A549 (cell line): ENCODE results near the gene SNX10. TPM values are rescaled to one million over a fixed set of nuclear protein-coding genes. Genes with fewer than 3 reads are reported as not detected.

Experiments used
- ATAC-seq, 2 experiments: fragments of 200-7000 bp in 1 of 2; fragments of >200 bp in 1 of 2; cut with Nextera tagmentation in 1 of 2; cut with Tn5 transposase in 1 of 2; 3 replicates each; pipeline versions ENCODE4 v1.8.0 to v1.9.1; 2018 to 2020; ENCODE audit warnings: mild to moderate bottlenecking in 1 of 2, moderate library complexity in 1 of 2
- CTCF ChIA-PET: fragments of 300-600 bp; sonication (Branson Sonifier 250); formaldehyde crosslinking; extraction: SDS; loops from one replicate; lab custom pipeline; 2021; ENCODE audit warnings: antibody characterized with exemption, inconsistent platforms; lab: Yijun Ruan, JAX
- POLR2A ChIA-PET: fragments of 350-600 bp; formaldehyde crosslinking; extraction: SDS; loops from one replicate; lab custom pipeline; 2021; ENCODE audit warnings: antibody characterized with exemption, inconsistent platforms; lab: Yijun Ruan, JAX
- DNase-seq, 2 experiments: peaks; one replicate each; pipeline versions ENCODE4 v3.0.0 to v3.0.0-alpha.2; 2011 to 2016; ENCODE audit warnings: low read depth in 1 of 2, low spot score in 1 of 2
- FAIRE-seq: peaks from 2 replicates; lab custom pipeline; 2011; peaks lifted over from hg19 to GRCh38; lab: Jason Lieb, UNC
- H3K27ac ChIP-seq, 2 experiments: fragments of >200 bp; sonication (Bioruptor Twin); formaldehyde crosslinking; 3 replicates each; pipeline ENCODE4 v1.5.1; 2016 to 2017
- H3K4me1 ChIP-seq: fragments of >200 bp; sonication (Bioruptor Twin); formaldehyde crosslinking; 3 replicates; pipeline ENCODE4 v1.6.1; 2016
- H3K4me2 ChIP-seq: fragments of >200 bp; sonication (Bioruptor Twin); formaldehyde crosslinking; 3 replicates; pipeline ENCODE4 v1.6.1; 2016
- H3K4me3 ChIP-seq: fragments of >200 bp; sonication (Bioruptor Twin); formaldehyde crosslinking; 3 replicates; pipeline ENCODE4 v1.5.1; 2016
- H3K9me3 ChIP-seq: fragments of >200 bp; sonication (Bioruptor Twin); formaldehyde crosslinking; 3 replicates; pipeline ENCODE4 v1.6.1; 2016
- BHLHE40 ChIP-seq: IDR thresholded peaks from 2 replicates; pipeline ENCODE4 v1.6.1; 2012; ENCODE audit warnings: low read depth, low read length, inconsistent platforms
- CBX8 ChIP-seq: fragments of 200-600 bp; sonication (generic); IDR thresholded peaks from 2 replicates; pipeline ENCODE4 v1.6.1; 2016
- CHD4 ChIP-seq: fragments of 200-600 bp; sonication (generic); IDR thresholded peaks from 2 replicates; pipeline ENCODE4 v1.6.1; 2016; ENCODE audit warnings: antibody characterized with exemption, mild to moderate bottlenecking, borderline replicate concordance
- EP300 ChIP-seq, 2 experiments: fragments of >200 bp; sonication (Bioruptor Twin); formaldehyde crosslinking; IDR thresholded peaks; 2 replicates in 1 of 2; 3 replicates in 1 of 2; pipeline ENCODE4 v1.6.1; 2016 to 2017
- ESRRA ChIP-seq: fragments of 150-350 bp; IDR thresholded peaks from 2 replicates; pipeline ENCODE4 v1.6.1; 2014; ENCODE audit warnings: mild to moderate bottlenecking, low read length, borderline replicate concordance
- FOSB ChIP-seq: fragments of 250-450 bp; sonication (Bioruptor Pico); IDR thresholded peaks from 2 replicates; pipeline ENCODE4 v1.5.0; 2020; ENCODE audit warnings: mild to moderate bottlenecking, moderate library complexity
- FOSL2 ChIP-seq, 2 experiments: fragments of 450-650 bp in 1 of 2; fragments of >200 bp in 1 of 2; sonication (Bioruptor Twin) in 1 of 2; formaldehyde crosslinking; IDR thresholded peaks; 2 replicates each; pipeline versions ENCODE4 v1.5.0 to v1.6.1; 2016 to 2020; ENCODE audit warnings: mild to moderate bottlenecking in 1 of 2, moderate library complexity in 1 of 2
- FOXS1 ChIP-seq: fragments of 250-450 bp; sonication (Bioruptor Pico); IDR thresholded peaks from 2 replicates; pipeline ENCODE4 v1.5.0; 2020; ENCODE audit warnings: mild to moderate bottlenecking, moderate library complexity
- HDAC2 ChIP-seq: fragments of 200-600 bp; sonication (generic); IDR thresholded peaks from 2 replicates; pipeline ENCODE4 v1.6.1; 2016
- HEYL ChIP-seq: fragments of 250-450 bp; sonication (Bioruptor Pico); IDR thresholded peaks from 2 replicates; pipeline ENCODE4 v1.8.0; 2021; ENCODE audit warnings: mild to moderate bottlenecking, moderate library complexity
- HOXB13 ChIP-seq: fragments of 250-450 bp; sonication (Bioruptor Pico); IDR thresholded peaks from 2 replicates; pipeline ENCODE4 v1.5.0; 2020; ENCODE audit warnings: low read depth, mild to moderate bottlenecking, moderate library complexity
- HOXB5 ChIP-seq: fragments of 250-450 bp; sonication (Bioruptor Pico); IDR thresholded peaks from 2 replicates; pipeline ENCODE4 v1.5.0; 2020; ENCODE audit warnings: mild to moderate bottlenecking, moderate library complexity
- MYC ChIP-seq: IDR thresholded peaks from 2 replicates; pipeline ENCODE4 v1.6.1; 2012; ENCODE audit warnings: mild to moderate bottlenecking, inconsistent platforms, low read length, improper control_type of control experiment, borderline replicate concordance
- NPAS2 ChIP-seq: fragments of 250-450 bp; sonication (Bioruptor Pico); IDR thresholded peaks from 2 replicates; pipeline ENCODE4 v1.8.0; 2022; ENCODE audit warnings: mild to moderate bottlenecking, moderate library complexity, borderline replicate concordance
- RNF2 ChIP-seq: fragments of 200-600 bp; sonication (generic); IDR thresholded peaks from 2 replicates; pipeline ENCODE4 v1.6.1; 2016; ENCODE audit warnings: low read depth, mild to moderate bottlenecking, antibody characterized with exemption, moderate library complexity, borderline replicate concordance
- SMC3 ChIP-seq: fragments of >200 bp; sonication (Bioruptor Twin); formaldehyde crosslinking; IDR thresholded peaks from 3 replicates; pipeline ENCODE4 v1.6.1; 2018; ENCODE audit warnings: inconsistent platforms
- TP53 ChIP-seq: fragments of 250-450 bp; sonication (Bioruptor Pico); IDR thresholded peaks from 2 replicates; pipeline ENCODE4 v1.5.0; 2021; ENCODE audit warnings: mild to moderate bottlenecking, moderate library complexity
- ZFP36 ChIP-seq: fragments of 450-650 bp; IDR thresholded peaks from 2 replicates; pipeline ENCODE4 v1.6.1; 2014; ENCODE audit warnings: borderline replicate concordance; ENCODE audit not compliant: partially characterized antibody
- ZSCAN20 ChIP-seq: fragments of 250-450 bp; sonication (Bioruptor Pico); IDR thresholded peaks from 2 replicates; pipeline ENCODE4 v1.8.0; 2022; ENCODE audit warnings: mild to moderate bottlenecking, moderate library complexity
- WGBS: methylation state at CpG from one replicate; pipeline ENCODE4 v1.1.6; 2017; ENCODE audit errors: missing lambda C conversion rate; 5-methylcytosine and 5-hydroxymethylcytosine counted together
- polyA plus RNA-seq, 4 experiments: library from polyadenylated mRNA; depleted of rRNA in 3 of 4; stranded (reverse); fragments of >200 nt; fragmentation: RNase III in 1 of 4; extraction: RNeasy Plus Mini Kit Qiagen cat#74134 plus additional on column Dnase treatment in 1 of 4; gene quantifications; 2 replicates in 3 of 4; 3 replicates in 1 of 4; pipeline ENCODE4 v1.2.3, GENCODE V29; 2011 to 2017
- TF ChIP-seq, protein P1 (sequence below): IDR thresholded peaks from 2 replicates; pipeline ENCODE4 v1.6.1; 2012; ENCODE audit warnings: low read depth, borderline replicate concordance
- TF ChIP-seq, protein P2 (sequence below): IDR thresholded peaks from 2 replicates; pipeline ENCODE4 v1.6.1; 2012
- TF ChIP-seq, protein P3 (sequence below): fragments of 250-450 bp; sonication (Bioruptor Pico); IDR thresholded peaks from 2 replicates; pipeline ENCODE4 v1.5.0; 2021; ENCODE audit warnings: mild to moderate bottlenecking, moderate library complexity, borderline replicate concordance

The SNX10 gene
- polyA plus RNA-seq, 2 of the 4 experiments (the other 2 are of a cell fraction): 4.5 to 12.6 TPM

DNA sequence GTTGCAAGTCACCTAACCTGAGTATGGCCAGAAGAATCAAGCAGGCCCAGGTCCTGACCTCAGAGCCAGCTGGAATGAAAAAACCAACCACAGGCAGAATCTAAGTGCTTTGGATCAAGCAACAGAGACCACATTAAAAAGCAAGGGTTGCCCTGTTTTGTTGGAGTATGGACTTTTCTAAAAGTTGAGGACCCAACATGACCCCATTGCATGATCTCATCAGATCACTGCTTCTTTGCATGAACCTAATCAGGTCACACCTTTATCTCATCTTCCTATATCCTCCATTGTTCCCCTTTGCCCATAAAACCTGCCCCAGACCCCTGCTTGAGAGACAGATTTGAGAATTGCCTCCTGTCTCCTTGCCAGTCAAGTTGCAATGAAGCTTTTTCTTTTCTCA, 11.6 kb upstream of the SNX10 start:
- FAIRE-seq (no peak), DNase-seq (no peak), ATAC-seq (no peak)
- H3K4me1 ChIP-seq: no peaks in the 10 kb centered on the region
- H3K4me3 ChIP-seq: no peak overlapping the region
- CTCF ChIA-PET: interaction anchor here (1.0 to 6.4 kb wide), 4 partner anchors 11 to 881 kb away, joined by 3 to 41 read pairs (median 3); partner anchors contain the start of gene SNX10
- no peaks in the 10 kb centered on the region for H3K9me3 ChIP-seq
- no peak overlapping the region for H3K27ac ChIP-seq
- no peak overlapping the region for H3K4me2 ChIP-seq
- POLR2A ChIA-PET: no interaction called here
- TF ChIP-seq CHD4 (no peak), RNF2 (no peak), FOSL2 (IDR thresholded peaks at IDR 0.05) (no peak), FOSL2 (CRISPR knock-in tag; IDR thresholded peaks at IDR 0.05) (no peak), EP300 (IDR thresholded peaks at IDR 0.05) (no peak), FOSB (CRISPR knock-in tag) (no peak), HEYL (CRISPR knock-in tag) (no peak), FOXS1 (no peak), HOXB13 (no peak), TP53 (CRISPR knock-in tag) (no peak), NPAS2 (CRISPR knock-in tag) (no peak), ZSCAN20 (CRISPR knock-in tag) (no peak)
- TF ChIP-seq, protein P1, sequence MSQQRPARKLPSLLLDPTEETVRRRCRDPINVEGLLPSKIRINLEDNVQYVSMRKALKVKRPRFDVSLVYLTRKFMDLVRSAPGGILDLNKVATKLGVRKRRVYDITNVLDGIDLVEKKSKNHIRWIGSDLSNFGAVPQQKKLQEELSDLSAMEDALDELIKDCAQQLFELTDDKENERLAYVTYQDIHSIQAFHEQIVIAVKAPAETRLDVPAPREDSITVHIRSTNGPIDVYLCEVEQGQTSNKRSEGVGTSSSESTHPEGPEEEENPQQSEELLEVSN: no peak

DNA sequence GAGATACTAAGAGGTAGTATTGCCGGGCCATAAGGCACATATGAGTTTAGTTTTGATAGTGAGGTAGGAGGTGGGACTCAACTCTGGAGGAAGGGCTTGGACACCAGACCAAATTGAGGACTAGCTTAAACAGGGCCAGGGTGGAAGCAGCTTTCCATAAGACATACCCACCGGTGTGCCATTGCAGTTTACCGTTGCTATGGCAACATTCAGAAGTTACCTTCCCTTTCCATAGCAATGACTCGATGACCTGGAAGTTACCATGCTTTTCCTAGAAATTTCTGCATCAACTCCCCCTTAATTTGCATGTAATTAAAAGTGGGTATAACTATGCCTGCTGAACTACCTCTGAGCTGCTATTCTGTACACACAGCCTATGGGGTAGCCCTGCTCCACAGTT, 10.9 kb upstream of the SNX10 start:
- POLR2A ChIA-PET: no interaction called here
- CTCF ChIA-PET: interaction anchor here (1.0 to 6.4 kb wide), 3 partner anchors 10 to 190 kb away, joined by 3 to 41 read pairs (median 3); partner anchors contain the start of gene SNX10

GRCh38 chr7:26284477-26284876, 7.2 kb upstream of the SNX10 start:
- no peaks in the 10 kb centered on the region for H3K9me3 ChIP-seq
- DNase-seq (no peak), ATAC-seq (no peak), FAIRE-seq (no peak)
- 87% methylated on average over 3 of the region's 3 CpGs for WGBS
- H3K4me2 ChIP-seq: no peak overlapping the region
- H3K4me1 ChIP-seq: no peaks in the 10 kb centered on the region
- no peak overlapping the region for H3K27ac ChIP-seq
- ChIA-PET CTCF (interaction anchor here (0.7 to 1.9 kb wide), 6 partner anchors 12 to 399 kb away, joined by 3 to 12 read pairs (median 4); no protein-coding TSS in a partner anchor), POLR2A (interaction anchor here (0.7 kb wide), 1 partner anchor 85 kb away, joined by 3 read pairs; no protein-coding TSS in a partner anchor)
- no peak overlapping the region for H3K4me3 ChIP-seq
- TF ChIP-seq CBX8 (no peak), MYC (no peak), TP53 (CRISPR knock-in tag) (no peak), FOSB (CRISPR knock-in tag) (no peak)

More for the DNA sequence above, 10.9 kb upstream of the SNX10 start:
- WGBS: 63% methylated on average over 4 of the region's 4 CpGs
- Histone ChIP-seq H3K9me3 (no peaks in the 10 kb centered on the region), H3K4me2 (no peak overlapping the region), H3K4me1 (no peaks in the 10 kb centered on the region)
- TF ChIP-seq, protein P2, sequence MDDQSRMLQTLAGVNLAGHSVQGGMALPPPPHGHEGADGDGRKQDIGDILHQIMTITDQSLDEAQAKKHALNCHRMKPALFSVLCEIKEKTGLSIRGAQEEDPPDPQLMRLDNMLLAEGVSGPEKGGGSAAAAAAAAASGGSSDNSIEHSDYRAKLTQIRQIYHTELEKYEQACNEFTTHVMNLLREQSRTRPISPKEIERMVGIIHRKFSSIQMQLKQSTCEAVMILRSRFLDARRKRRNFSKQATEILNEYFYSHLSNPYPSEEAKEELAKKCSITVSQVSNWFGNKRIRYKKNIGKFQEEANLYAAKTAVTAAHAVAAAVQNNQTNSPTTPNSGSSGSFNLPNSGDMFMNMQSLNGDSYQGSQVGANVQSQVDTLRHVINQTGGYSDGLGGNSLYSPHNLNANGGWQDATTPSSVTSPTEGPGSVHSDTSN: no peak
- TF ChIP-seq ZFP36 (no peak), HDAC2 (no peak), SMC3 (no peak), ESRRA (no peak), HOXB5 (CRISPR knock-in tag) (no peak), ZSCAN20 (CRISPR knock-in tag) (no peak), BHLHE40 (no peak)
- TF ChIP-seq, protein P3, sequence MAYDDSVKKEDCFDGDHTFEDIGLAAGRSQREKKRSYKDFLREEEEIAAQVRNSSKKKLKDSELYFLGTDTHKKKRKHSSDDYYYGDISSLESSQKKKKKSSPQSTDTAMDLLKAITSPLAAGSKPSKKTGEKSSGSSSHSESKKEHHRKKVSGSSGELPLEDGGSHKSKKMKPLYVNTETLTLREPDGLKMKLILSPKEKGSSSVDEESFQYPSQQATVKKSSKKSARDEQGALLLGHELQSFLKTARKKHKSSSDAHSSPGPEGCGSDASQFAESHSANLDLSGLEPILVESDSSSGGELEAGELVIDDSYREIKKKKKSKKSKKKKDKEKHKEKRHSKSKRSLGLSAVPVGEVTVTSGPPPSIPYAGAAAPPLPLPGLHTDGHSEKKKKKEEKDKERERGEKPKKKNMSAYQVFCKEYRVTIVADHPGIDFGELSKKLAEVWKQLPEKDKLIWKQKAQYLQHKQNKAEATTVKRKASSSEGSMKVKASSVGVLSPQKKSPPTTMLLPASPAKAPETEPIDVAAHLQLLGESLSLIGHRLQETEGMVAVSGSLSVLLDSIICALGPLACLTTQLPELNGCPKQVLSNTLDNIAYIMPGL (CRISPR knock-in tag): no peak
- TF ChIP-seq, all 56 proteins: peak for 0
- Histone ChIP-seq H3K27ac (no peak overlapping the region), H3K4me3 (no peak overlapping the region)
- FAIRE-seq: no peak
- no peak for ATAC-seq
- no peak for DNase-seq
